OCI-LY1 (cell line): Measurements from ENCODE around the gene SRMS.

ENCODE experiments used
- H2AFZ ChIP-seq: fragments of 200-600 bp; sonication (generic), shearing (Covaris generic); 2 replicates; pipeline ENCODE4 v1.6.0; 2014; ENCODE audit warnings: antibody characterized with exemption, mild to moderate bottlenecking, low read length
- H3F3A ChIP-seq: fragments of 200-600 bp; sonication (generic), shearing (Covaris generic); 2 replicates; pipeline ENCODE4 v1.6.0; 2014; ENCODE audit warnings: mild to moderate bottlenecking, antibody characterized with exemption, low read length, moderate library complexity; ENCODE audit not compliant: insufficient read depth
- H3K27ac ChIP-seq: fragments of 200-600 bp; sonication (generic); 2 replicates; pipeline ENCODE4 v1.5.1; 2014; ENCODE audit warnings: low read length, mixed run types, mild to moderate bottlenecking, low read depth; ENCODE audit not compliant: poor library complexity, severe bottlenecking
- H3K27me3 ChIP-seq: fragments of 200-600 bp; sonication (generic); 2 replicates; pipeline ENCODE4 v1.6.0; 2014; ENCODE audit warnings: antibody characterized with exemption, mild to moderate bottlenecking, low read length, moderate library complexity; ENCODE audit not compliant: insufficient read depth
- H3K36me3 ChIP-seq: fragments of 200-600 bp; sonication (generic); 2 replicates; pipeline ENCODE4 v1.6.1; 2014; ENCODE audit warnings: mild to moderate bottlenecking, antibody characterized with exemption, low read length, moderate library complexity, mixed read lengths; ENCODE audit not compliant: insufficient read depth
- H3K4me1 ChIP-seq: fragments of 200-600 bp; sonication (generic); 2 replicates; pipeline ENCODE4 v1.5.1; 2014; ENCODE audit warnings: mild to moderate bottlenecking, low read length, moderate library complexity; ENCODE audit not compliant: insufficient read depth, severe bottlenecking
- H3K4me2 ChIP-seq: fragments of 200-600 bp; sonication (generic), shearing (Covaris generic); 2 replicates; pipeline ENCODE4 v1.6.1; 2014; ENCODE audit warnings: low read length
- H3K4me3 ChIP-seq: fragments of 200-600 bp; sonication (generic); 2 replicates; pipeline ENCODE4 v1.5.1; 2014; ENCODE audit warnings: low read length, low read depth, mild to moderate bottlenecking, mixed read lengths; ENCODE audit not compliant: poor library complexity, severe bottlenecking
- H3K79me2 ChIP-seq: fragments of 200-600 bp; shearing (Covaris generic); 2 replicates; pipeline ENCODE4 v1.6.1; 2016; ENCODE audit warnings: mixed run types, low read length, mixed read lengths; ENCODE audit not compliant: insufficient read depth
- H3K9ac ChIP-seq: fragments of 200-600 bp; sonication (generic), shearing (Covaris generic); 2 replicates; pipeline ENCODE4 v1.6.1; 2014; ENCODE audit warnings: mild to moderate bottlenecking, low read length, mixed read lengths
- H3K9me2 ChIP-seq: fragments of 200-600 bp; sonication (generic), shearing (Covaris generic); 2 replicates; pipeline ENCODE4 v1.6.1; 2014; ENCODE audit warnings: low read depth, mild to moderate bottlenecking, low read length, mixed read lengths
- H3K9me3 ChIP-seq: fragments of 200-600 bp; shearing (Covaris generic); 2 replicates; pipeline ENCODE4 v1.6.1; 2014; ENCODE audit warnings: low read length, mixed read lengths
- H4K20me1 ChIP-seq: fragments of 200-600 bp; sonication (generic), shearing (Covaris generic); 2 replicates; pipeline ENCODE4 v1.6.0; 2016; ENCODE audit warnings: mild to moderate bottlenecking, low read length; ENCODE audit not compliant: insufficient read depth
- CTCF ChIP-seq: fragments of 200-600 bp; sonication (generic), shearing (Covaris generic); IDR thresholded peaks from 2 replicates; pipeline ENCODE4 v1.5.1; 2017; ENCODE audit warnings: mild to moderate bottlenecking, antibody characterized with exemption, low read length, moderate library complexity, mixed read lengths
- EZH2 ChIP-seq: fragments of 200-600 bp; sonication (generic), shearing (Covaris generic); IDR thresholded peaks from 2 replicates; pipeline ENCODE4 v1.8.0; 2017; ENCODE audit warnings: borderline replicate concordance, mixed run types, mild to moderate bottlenecking, antibody characterized with exemption, low read length, moderate library complexity, mixed read lengths

SRMS gene

GRCh38 chr20:63549679-63550282, 2.2 kb upstream of the SRMS start:
- no peak for TF ChIP-seq EZH2
- H3K36me3 ChIP-seq, result no peaks in the 10 kb centered on the region
- 0 out of 2 replicates have a peak, but pooled peaks cover 5% of the 10 kb centered on the region for H3F3A ChIP-seq
- no peak overlapping the region for H2AFZ ChIP-seq
- H3K79me2 ChIP-seq, result no peaks in the 10 kb centered on the region
- H3K9me3 ChIP-seq, result no peaks in the 10 kb centered on the region
- H3K9ac ChIP-seq, result no peak overlapping the region
- H3K4me2 ChIP-seq, result no peak overlapping the region
- peaks cover 8% of the 10 kb centered on the region; the same call in 1 of the 2 replicates for H3K27me3 ChIP-seq
- no peak overlapping the region for H3K27ac ChIP-seq
- H4K20me1 ChIP-seq, result no peaks in the 10 kb centered on the region
- H3K9me2 ChIP-seq, result no peaks in the 10 kb centered on the region
- H3K4me1 ChIP-seq, result peaks cover 18% of the 10 kb centered on the region
- H3K4me3 ChIP-seq, result no peak overlapping the region

- Histone ChIP-seq H3K27ac (no peak overlapping the region), H3K79me2 (no peaks in the 10 kb centered on the region), H4K20me1 (no peaks in the 10 kb centered on the region), H3F3A (0 out of 2 replicates have a peak, but pooled peaks cover 5% of the 10 kb centered on the region), H3K4me2 (no peak overlapping the region), H3K9me3 (no peaks in the 10 kb centered on the region), H3K9ac (no peak overlapping the region), H3K36me3 (no peaks in the 10 kb centered on the region), H3K27me3 (peaks cover 8% of the 10 kb centered on the region; the same call in 1 of the 2 replicates), H3K9me2 (no peaks in the 10 kb centered on the region), H3K4me1 (peaks cover 16% of the 10 kb centered on the region), H2AFZ (no peak overlapping the region), H3K4me3 (no peak overlapping the region)
- TF ChIP-seq EZH2 (no peak), CTCF (no peak)
These were observed 1.5 kb upstream of the SRMS start for GRCh38 chr20:63549019-63549418.

GRCh38 chr20:63548542-63548941, 993 bp upstream of the SRMS start:
- Histone ChIP-seq H3K27ac (no peak overlapping the region), H3F3A (0 out of 2 replicates have a peak, but pooled peaks cover 5% of the 10 kb centered on the region), H3K9ac (no peak overlapping the region), H3K27me3 (peaks cover 8% of the 10 kb centered on the region; the same call in 1 of the 2 replicates), H3K4me2 (no peak overlapping the region), H2AFZ (no peak overlapping the region), H3K36me3 (no peaks in the 10 kb centered on the region), H3K9me2 (no peaks in the 10 kb centered on the region), H3K4me3 (no peak overlapping the region), H3K9me3 (no peaks in the 10 kb centered on the region), H4K20me1 (no peaks in the 10 kb centered on the region), H3K4me1 (peaks cover 11% of the 10 kb centered on the region), H3K79me2 (no peaks in the 10 kb centered on the region)
- TF ChIP-seq CTCF (no peak), EZH2 (no peak)
